SK-N-SH treated with all-trans-retinoic acid at 6 μM for 48 hours (cell line): Measurements from ENCODE around the gene CHRNB2.
A peak's percentile ranks its signal among the peaks of the same experiment; 100 is the strongest.

Source experiments
- ATAC-seq: fragments of 200-7000 bp; cut with Tn5 transposase; 3 replicates; pipeline ENCODE4 v1.9.1; 2020; ENCODE audit warnings: mild to moderate bottlenecking, moderate library complexity
- ARNTL ChIP-seq: fragments of 450-650 bp; formaldehyde crosslinking; IDR thresholded peaks from 2 replicates; pipeline ENCODE4 v1.5.0; 2020; ENCODE audit warnings: low read depth, mild to moderate bottlenecking, moderate library complexity, borderline replicate concordance
- BACH2 ChIP-seq: fragments of 250-450 bp; sonication (Bioruptor Pico); IDR thresholded peaks from 2 replicates; pipeline ENCODE4 v1.9.0; 2021; ENCODE audit warnings: mild to moderate bottlenecking, borderline replicate concordance
- CREB5 ChIP-seq: fragments of 250-450 bp; sonication (Bioruptor Pico); IDR thresholded peaks from 2 replicates; pipeline ENCODE4 v1.5.1; 2020; ENCODE audit warnings: low read depth, mild to moderate bottlenecking, moderate library complexity
- CSDC2 ChIP-seq: fragments of 250-450 bp; sonication (Bioruptor Pico); IDR thresholded peaks from 2 replicates; pipeline ENCODE4 v1.5.0; 2020; ENCODE audit warnings: mild to moderate bottlenecking, moderate library complexity
- ESRRG ChIP-seq: fragments of 250-450 bp; sonication (Bioruptor Pico); IDR thresholded peaks from 2 replicates; pipeline ENCODE4 v1.6.1; 2021; ENCODE audit warnings: mild to moderate bottlenecking
- GLIS3 ChIP-seq: fragments of 250-450 bp; sonication (Bioruptor Pico); IDR thresholded peaks from 2 replicates; pipeline ENCODE4 v1.5.0; 2020; ENCODE audit warnings: mild to moderate bottlenecking, moderate library complexity
- ISL1 ChIP-seq: fragments of 250-450 bp; sonication (Bioruptor Pico); IDR thresholded peaks from 2 replicates; pipeline ENCODE4 v2.1.2; 2022; ENCODE audit warnings: mild to moderate bottlenecking, moderate library complexity
- PATZ1 ChIP-seq: fragments of 250-450 bp; sonication (Bioruptor Pico); IDR thresholded peaks from 2 replicates; pipeline ENCODE4 v1.8.0; 2020; ENCODE audit warnings: mild to moderate bottlenecking, moderate library complexity, borderline replicate concordance
- POU6F1 ChIP-seq: fragments of 250-450 bp; sonication (Bioruptor Pico); IDR thresholded peaks from 2 replicates; pipeline ENCODE4 v1.8.0; 2021; ENCODE audit warnings: low read depth, mild to moderate bottlenecking, moderate library complexity, borderline replicate concordance
- PPARA ChIP-seq: fragments of 250-450 bp; sonication (Bioruptor Pico); IDR thresholded peaks from 2 replicates; pipeline ENCODE4 v1.5.0; 2020; ENCODE audit warnings: mild to moderate bottlenecking, borderline replicate concordance
- SNAI2 ChIP-seq: fragments of 250-450 bp; sonication (Bioruptor Pico); IDR thresholded peaks from 2 replicates; pipeline ENCODE4 v1.5.0; 2020; ENCODE audit warnings: mild to moderate bottlenecking, moderate library complexity
- TCF4 ChIP-seq: fragments of 250-450 bp; sonication (Bioruptor Pico); IDR thresholded peaks from 2 replicates; pipeline ENCODE4 v1.8.0; 2021; ENCODE audit warnings: mild to moderate bottlenecking, moderate library complexity, borderline replicate concordance
- TOX ChIP-seq: fragments of 250-450 bp; sonication (Bioruptor Pico); IDR thresholded peaks from 2 replicates; pipeline ENCODE4 v1.8.0; 2021; ENCODE audit warnings: mild to moderate bottlenecking, moderate library complexity, borderline replicate concordance
- ZC3H10 ChIP-seq: fragments of 250-450 bp; sonication (Bioruptor Pico); IDR thresholded peaks from 2 replicates; pipeline ENCODE4 v1.5.1; 2021; ENCODE audit warnings: mild to moderate bottlenecking, moderate library complexity
- ZFP3 ChIP-seq: fragments of 250-450 bp; sonication (Bioruptor Pico); IDR thresholded peaks from 2 replicates; pipeline ENCODE4 v1.5.0; 2020; ENCODE audit warnings: mild to moderate bottlenecking, moderate library complexity
- ZFP30 ChIP-seq: fragments of 450-650 bp; formaldehyde crosslinking; IDR thresholded peaks from 2 replicates; pipeline ENCODE4 v1.5.0; 2022; ENCODE audit warnings: mild to moderate bottlenecking, moderate library complexity
- ZNF565 ChIP-seq: fragments of 450-650 bp; formaldehyde crosslinking; conservative IDR thresholded peaks from 2 replicates; pipeline ENCODE4 v1.5.0; 2020; ENCODE audit warnings: low read depth, mild to moderate bottlenecking, moderate library complexity
- ZNF70 ChIP-seq: fragments of 450-650 bp; formaldehyde crosslinking; IDR thresholded peaks from 2 replicates; pipeline ENCODE4 v1.5.0; 2020; ENCODE audit warnings: mild to moderate bottlenecking, moderate library complexity
- ZNF8 ChIP-seq: fragments of 450-650 bp; formaldehyde crosslinking; IDR thresholded peaks from 2 replicates; pipeline ENCODE4 v1.5.0; 2020; ENCODE audit warnings: mild to moderate bottlenecking, moderate library complexity
- TF ChIP-seq, protein P1 (sequence below): fragments of 250-450 bp; sonication (Bioruptor Pico); IDR thresholded peaks from 2 replicates; pipeline ENCODE4 v1.5.1; 2021; ENCODE audit warnings: mild to moderate bottlenecking, moderate library complexity
- TF ChIP-seq, protein P2 (sequence below): fragments of 250-450 bp; sonication (Bioruptor Pico); IDR thresholded peaks from 2 replicates; pipeline ENCODE4 v1.5.0; 2020; ENCODE audit warnings: mild to moderate bottlenecking, moderate library complexity

The CHRNB2 gene

GRCh38 chr1:154553056-154554030 lies 14.2 kb upstream of the CHRNB2 start:
- no peak for ATAC-seq
- TF ChIP-seq CREB5 (CRISPR knock-in tag) (no peak), ZNF70 (CRISPR knock-in tag) (no peak), ZFP3 (no peak), CSDC2 (no peak), POU6F1 (CRISPR knock-in tag) (no peak), ESRRG (CRISPR knock-in tag) (no peak), ZNF8 (CRISPR knock-in tag) (no peak), ISL1 (CRISPR knock-in tag) (no peak)
- TF ChIP-seq, protein P1, sequence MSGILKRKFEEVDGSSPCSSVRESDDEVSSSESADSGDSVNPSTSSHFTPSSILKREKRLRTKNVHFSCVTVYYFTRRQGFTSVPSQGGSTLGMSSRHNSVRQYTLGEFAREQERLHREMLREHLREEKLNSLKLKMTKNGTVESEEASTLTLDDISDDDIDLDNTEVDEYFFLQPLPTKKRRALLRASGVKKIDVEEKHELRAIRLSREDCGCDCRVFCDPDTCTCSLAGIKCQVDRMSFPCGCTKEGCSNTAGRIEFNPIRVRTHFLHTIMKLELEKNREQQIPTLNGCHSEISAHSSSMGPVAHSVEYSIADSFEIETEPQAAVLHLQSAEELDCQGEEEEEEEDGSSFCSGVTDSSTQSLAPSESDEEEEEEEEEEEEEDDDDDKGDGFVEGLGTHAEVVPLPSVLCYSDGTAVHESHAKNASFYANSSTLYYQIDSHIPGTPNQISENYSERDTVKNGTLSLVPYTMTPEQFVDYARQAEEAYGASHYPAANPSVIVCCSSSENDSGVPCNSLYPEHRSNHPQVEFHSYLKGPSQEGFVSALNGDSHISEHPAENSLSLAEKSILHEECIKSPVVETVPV = no peak

- ATAC-seq = peak; percentile 31; the same call in 2 of the 3 replicates
- TF ChIP-seq ZFP3 (no peak), ARNTL (no peak), ZC3H10 (no peak), ZNF70 (CRISPR knock-in tag) (no peak), BACH2 (no peak), TCF4 (CRISPR knock-in tag) (no peak), ZFP30 (CRISPR knock-in tag) (no peak), PATZ1 (CRISPR knock-in tag) (no peak), PPARA (no peak)
- TF ChIP-seq, protein P1 = no peak
- TF ChIP-seq, all 23 proteins: peak for 0
Measured at GRCh38 chr1:154556422-154556821, 11.2 kb upstream of the CHRNB2 start.

- no peak; the same call in 2 of the 3 replicates for ATAC-seq
- TF ChIP-seq ARNTL = no peak
- TF ChIP-seq TOX (CRISPR knock-in tag) = no peak
- TF ChIP-seq SNAI2 (CRISPR knock-in tag) = no peak
- no peak for TF ChIP-seq ZFP30 (CRISPR knock-in tag)
- TF ChIP-seq, protein P1 = no peak
- no peak for TF ChIP-seq ESRRG (CRISPR knock-in tag)
- no peak for TF ChIP-seq GLIS3 (CRISPR knock-in tag)
- no peak for TF ChIP-seq ZNF70 (CRISPR knock-in tag)
- no peak for TF ChIP-seq PATZ1 (CRISPR knock-in tag)
- no peak for TF ChIP-seq ZNF565
- no peak for TF ChIP-seq ISL1 (CRISPR knock-in tag)
- TF ChIP-seq, protein P2, sequence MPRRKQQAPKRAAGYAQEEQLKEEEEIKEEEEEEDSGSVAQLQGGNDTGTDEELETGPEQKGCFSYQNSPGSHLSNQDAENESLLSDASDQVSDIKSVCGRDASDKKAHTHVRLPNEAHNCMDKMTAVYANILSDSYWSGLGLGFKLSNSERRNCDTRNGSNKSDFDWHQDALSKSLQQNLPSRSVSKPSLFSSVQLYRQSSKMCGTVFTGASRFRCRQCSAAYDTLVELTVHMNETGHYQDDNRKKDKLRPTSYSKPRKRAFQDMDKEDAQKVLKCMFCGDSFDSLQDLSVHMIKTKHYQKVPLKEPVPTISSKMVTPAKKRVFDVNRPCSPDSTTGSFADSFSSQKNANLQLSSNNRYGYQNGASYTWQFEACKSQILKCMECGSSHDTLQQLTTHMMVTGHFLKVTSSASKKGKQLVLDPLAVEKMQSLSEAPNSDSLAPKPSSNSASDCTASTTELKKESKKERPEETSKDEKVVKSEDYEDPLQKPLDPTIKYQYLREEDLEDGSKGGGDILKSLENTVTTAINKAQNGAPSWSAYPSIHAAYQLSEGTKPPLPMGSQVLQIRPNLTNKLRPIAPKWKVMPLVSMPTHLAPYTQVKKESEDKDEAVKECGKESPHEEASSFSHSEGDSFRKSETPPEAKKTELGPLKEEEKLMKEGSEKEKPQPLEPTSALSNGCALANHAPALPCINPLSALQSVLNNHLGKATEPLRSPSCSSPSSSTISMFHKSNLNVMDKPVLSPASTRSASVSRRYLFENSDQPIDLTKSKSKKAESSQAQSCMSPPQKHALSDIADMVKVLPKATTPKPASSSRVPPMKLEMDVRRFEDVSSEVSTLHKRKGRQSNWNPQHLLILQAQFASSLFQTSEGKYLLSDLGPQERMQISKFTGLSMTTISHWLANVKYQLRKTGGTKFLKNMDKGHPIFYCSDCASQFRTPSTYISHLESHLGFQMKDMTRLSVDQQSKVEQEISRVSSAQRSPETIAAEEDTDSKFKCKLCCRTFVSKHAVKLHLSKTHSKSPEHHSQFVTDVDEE (CRISPR knock-in tag) = no peak
- TF ChIP-seq ZFP3 = no peak
- TF ChIP-seq BACH2 = no peak
- TF ChIP-seq TCF4 (CRISPR knock-in tag) = no peak
Measured at GRCh38 chr1:154557248-154557938, 10.2 kb upstream of the CHRNB2 start.
